ENCODE measurements around the gene SLIT3.

The SLIT3 gene

GRCh38 chr5:168972731-168973130 lies 328.2 kb downstream of the SLIT3 start (continued):
- no peak for TF ChIP-seq ZBTB44 (tag by site-specific recombination; IDR thresholded peaks at IDR 0.05)
- TF ChIP-seq ZFP37 (tag by site-specific recombination; IDR thresholded peaks at IDR 0.05), result no peak
- no peak for TF ChIP-seq ZNF660 (tag by site-specific recombination; IDR thresholded peaks at IDR 0.05)
- TF ChIP-seq ZNF658 (tag by site-specific recombination; IDR thresholded peaks at IDR 0.05), result no peak
- TF ChIP-seq ZNF354C (tag by site-specific recombination; IDR thresholded peaks at IDR 0.05; ENCODE audit: borderline replicate concordance, low read depth), result no peak
- TF ChIP-seq TSHZ1 (tag by site-specific recombination; IDR thresholded peaks at IDR 0.05; ENCODE audit: borderline replicate concordance), result no peak
- TF ChIP-seq ZIC2 (tag by site-specific recombination; IDR thresholded peaks at IDR 0.05), result no peak
- no peak for TF ChIP-seq ZNF26 (tag by site-specific recombination; IDR thresholded peaks at IDR 0.05)
- no peak for TF ChIP-seq MZF1 (tag by site-specific recombination; IDR thresholded peaks at IDR 0.05; ENCODE audit: borderline replicate concordance)
- no peak for TF ChIP-seq ZSCAN23 (tag by site-specific recombination; IDR thresholded peaks at IDR 0.05)
- no peak for TF ChIP-seq ZNF433 (tag by site-specific recombination; IDR thresholded peaks at IDR 0.05; ENCODE audit: low read depth)

- Histone ChIP-seq H3K4me3 (ENCODE audit: low read depth, low read length) (no peak overlapping the region), H3K36me3 (ENCODE audit: control insufficient read depth in 2 of 2, insufficient read depth in 1 of 2, low read length in 2 of 2) (no peaks in the 10 kb centered on the region), H3K9me3 (ENCODE audit: control insufficient read depth, insufficient read depth, low read depth, low read length) (no peaks in the 10 kb centered on the region), H3K4me1 (ENCODE audit: control insufficient read depth, insufficient read depth, low read length) (0 out of 2 replicates have a peak, but pooled peaks cover 4% of the 10 kb centered on the region), H3K27ac (ENCODE audit: extremely low read depth, low read depth, low read length) (no peak overlapping the region)
- POLR2A ChIA-PET, result no interaction called here
- CTCF ChIA-PET, result no interaction called here
- TF ChIP-seq ZNF221 (tag by site-specific recombination; IDR thresholded peaks at IDR 0.05; ENCODE audit: borderline replicate concordance) (no peak), ZNF610 (tag by site-specific recombination; IDR thresholded peaks at IDR 0.05; ENCODE audit: borderline replicate concordance) (no peak), ZNF324 (tag by site-specific recombination; IDR thresholded peaks at IDR 0.05) (no peak), ZNF155 (tag by site-specific recombination; IDR thresholded peaks at IDR 0.05) (no peak), PRDM1 (tag by site-specific recombination; IDR thresholded peaks at IDR 0.05) (no peak), ZNF449 (tag by site-specific recombination; IDR thresholded peaks at IDR 0.05) (no peak), ZNF670 (tag by site-specific recombination; IDR thresholded peaks at IDR 0.05; ENCODE audit: low read depth) (no peak), ZNF211 (tag by site-specific recombination; IDR thresholded peaks at IDR 0.05; ENCODE audit: low read depth) (no peak)
Measured at GRCh38 chr5:168971100-168971499, 329.8 kb downstream of the SLIT3 start.
